HG03139 (cell line): ENCODE data around the gene HBEGF.

Experiments used
- ATAC-seq: cut with Tn5 transposase; IDR thresholded peaks from one replicate; pipeline ENCODE4 v1.9.1; 2021; ENCODE audit not compliant: unreplicated experiment

Gene HBEGF

DNA sequence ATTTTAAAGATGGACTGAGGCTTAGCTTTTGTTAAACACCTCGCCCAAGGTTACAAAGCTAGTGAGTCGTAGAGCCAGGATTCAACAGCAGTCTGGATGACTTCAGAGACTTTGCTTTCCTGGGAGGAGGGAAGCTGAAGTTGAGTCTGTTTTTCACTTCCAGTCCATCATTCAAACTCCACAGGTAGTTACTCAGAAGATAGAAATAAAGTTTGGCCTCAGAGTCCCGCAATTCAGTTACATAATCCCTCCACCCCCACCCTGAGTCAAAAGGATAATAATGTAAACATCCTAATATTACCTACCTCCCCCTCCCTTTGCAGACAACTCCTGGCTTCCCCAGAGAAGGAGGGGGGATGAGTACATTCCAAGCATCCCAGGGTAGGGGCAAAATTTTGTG, 8.1 kb downstream of the HBEGF start:
- ATAC-seq = no peak

- ATAC-seq = no peak
These were observed 8.5 kb downstream of the HBEGF start for GRCh38 chr5:140337880-140338279.

DNA sequence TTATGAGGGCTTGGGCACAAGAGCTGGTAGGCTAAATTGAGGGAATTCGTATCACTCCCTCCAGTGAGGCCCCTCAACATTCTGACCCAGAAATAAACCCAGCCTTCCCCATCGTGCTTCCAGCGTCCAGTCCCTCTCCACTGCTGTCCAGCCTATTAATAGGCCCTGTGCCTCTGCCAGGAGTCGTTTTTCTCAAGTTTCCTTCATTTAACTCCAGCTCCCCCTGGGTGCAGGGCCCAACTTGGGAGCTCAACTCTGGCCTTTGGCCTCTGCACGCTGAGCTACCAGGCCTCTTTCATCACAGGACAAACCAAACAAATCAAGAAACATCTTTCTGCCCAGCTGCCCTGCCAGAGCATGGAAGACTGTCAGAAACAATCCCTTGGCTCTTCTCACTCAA, 10.0 kb downstream of the HBEGF start:
- ATAC-seq = no peak

- ATAC-seq = no peak
These were observed 14.8 kb downstream of the HBEGF start for GRCh38 chr5:140331638-140332037.

- ATAC-seq = no peak
These were observed 16.5 kb downstream of the HBEGF start for GRCh38 chr5:140329739-140330481.

- no peak for ATAC-seq
These were observed 18.2 kb downstream of the HBEGF start for GRCh38 chr5:140328036-140328764.

DNA sequence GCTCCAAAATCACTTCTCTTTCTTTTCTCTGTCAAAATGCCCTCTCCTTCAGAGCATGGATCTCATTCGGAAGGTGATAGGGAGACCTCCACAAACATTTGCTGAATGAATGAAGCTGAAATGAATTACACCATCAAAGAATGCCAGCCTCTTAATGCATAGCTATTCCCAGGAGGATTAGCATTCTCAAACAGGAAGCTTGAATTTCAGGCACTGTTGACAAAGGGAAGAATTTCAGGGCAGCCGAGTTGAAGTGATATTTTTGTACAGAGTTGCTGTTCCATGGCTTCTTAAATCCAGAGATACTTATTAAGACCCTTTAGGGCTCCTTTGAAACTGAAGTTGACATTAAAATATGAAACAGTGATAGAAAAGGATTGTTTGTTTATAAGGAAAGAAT, 18.8 kb downstream of the HBEGF start:
- ATAC-seq = no peak

DNA sequence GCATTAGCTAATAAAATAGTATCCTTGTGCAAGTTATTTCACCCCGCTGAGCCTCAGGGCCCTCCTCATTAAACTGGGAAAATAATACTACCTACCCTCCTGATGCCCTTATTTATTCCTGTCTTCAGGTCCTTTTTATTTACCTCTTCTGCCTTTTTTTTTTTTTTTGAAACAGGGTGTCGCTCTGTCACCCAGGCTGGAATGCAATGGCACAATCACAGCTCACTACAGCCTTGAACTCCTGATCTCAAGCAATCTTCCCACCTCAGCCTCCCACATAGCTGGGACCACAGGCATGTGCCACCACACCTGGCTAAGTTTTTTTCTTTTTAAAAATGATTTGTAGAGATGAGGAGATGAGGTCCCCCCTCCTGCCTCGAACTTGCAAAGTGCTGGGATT, 20.9 kb downstream of the HBEGF start:
- ATAC-seq = no peak

DNA sequence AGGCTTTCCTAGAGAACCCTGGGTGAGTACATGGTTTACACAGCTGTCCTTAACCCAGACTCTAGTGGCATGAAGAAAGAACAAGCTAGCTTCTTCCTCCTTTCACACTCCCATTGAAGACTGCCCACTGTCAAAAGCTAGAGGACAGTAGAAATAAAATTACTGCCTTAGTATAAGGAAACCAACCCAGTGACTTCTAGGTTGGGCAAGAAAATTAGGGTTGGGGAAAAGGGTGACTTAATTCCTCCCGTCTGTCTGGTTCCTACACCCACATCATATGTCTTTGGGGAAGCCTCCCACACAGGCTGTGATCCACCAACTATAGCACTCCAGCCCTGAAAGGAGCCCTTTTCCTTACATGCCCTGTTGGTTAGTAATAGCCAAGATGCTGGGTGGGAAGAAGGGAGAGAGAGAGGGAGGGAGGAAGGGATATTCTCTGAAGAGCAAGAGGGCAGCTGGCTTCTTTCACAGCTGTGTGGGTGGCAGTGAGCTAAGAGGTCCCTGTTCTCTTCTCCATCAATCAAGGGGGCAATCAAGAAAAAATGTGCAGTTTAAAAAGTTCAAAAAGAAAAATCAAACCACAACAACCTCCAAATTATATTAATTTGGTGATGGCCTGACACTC, 21.7 kb downstream of the HBEGF start:
- no peak for ATAC-seq

- no peak for ATAC-seq
These were observed 22.3 kb downstream of the HBEGF start for GRCh38 chr5:140324041-140324600.

DNA sequence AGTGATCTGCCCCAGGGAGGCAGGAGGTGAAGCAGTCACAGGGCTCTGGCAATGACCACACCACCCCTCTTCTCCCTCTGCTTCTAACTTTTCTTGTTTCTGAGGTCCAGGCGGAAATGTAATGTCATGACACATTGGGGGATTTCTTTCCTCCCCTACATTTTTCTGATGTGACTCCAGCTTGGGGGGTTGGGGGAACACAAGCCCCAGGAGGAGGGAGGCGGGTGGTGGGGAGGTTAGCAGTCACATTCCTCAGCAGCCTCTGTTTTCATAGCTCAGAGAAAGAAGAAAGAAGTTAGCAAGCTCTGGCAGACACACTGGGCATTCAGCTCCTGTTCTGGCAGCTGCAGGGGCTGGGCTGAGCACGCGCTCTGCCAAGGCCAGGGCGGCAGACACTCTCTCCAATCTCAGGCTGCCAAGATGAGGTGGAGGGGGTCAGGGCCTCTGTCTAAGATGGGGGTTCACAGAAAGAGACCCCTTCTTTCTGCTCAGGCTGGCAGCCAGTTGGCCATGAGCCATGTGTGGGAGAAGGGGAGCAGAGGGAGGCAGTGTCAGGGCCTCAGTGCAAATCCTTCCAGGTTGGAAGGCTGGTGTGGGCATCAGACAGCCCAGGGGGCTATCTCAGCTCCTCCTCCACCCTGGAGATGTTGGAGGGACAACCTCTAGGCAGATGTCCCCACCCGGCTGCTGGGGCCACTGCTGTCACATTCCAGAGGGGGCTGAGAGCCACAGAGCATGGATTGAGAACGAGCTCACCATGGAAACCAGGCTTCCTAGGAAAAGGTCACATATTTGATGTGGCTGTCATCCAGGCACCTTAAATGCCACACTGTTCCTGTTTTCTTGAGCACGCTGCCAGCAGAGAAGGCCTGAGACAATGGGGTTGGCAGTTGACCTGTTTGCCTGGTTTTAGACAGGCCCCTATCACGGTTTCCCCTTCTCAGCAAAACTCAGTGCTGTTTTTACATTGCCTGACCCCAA, 23.4 kb downstream of the HBEGF start:
- no peak for ATAC-seq

GRCh38 chr5:140321796-140322195, 24.6 kb downstream of the HBEGF start:
- no peak for ATAC-seq

DNA sequence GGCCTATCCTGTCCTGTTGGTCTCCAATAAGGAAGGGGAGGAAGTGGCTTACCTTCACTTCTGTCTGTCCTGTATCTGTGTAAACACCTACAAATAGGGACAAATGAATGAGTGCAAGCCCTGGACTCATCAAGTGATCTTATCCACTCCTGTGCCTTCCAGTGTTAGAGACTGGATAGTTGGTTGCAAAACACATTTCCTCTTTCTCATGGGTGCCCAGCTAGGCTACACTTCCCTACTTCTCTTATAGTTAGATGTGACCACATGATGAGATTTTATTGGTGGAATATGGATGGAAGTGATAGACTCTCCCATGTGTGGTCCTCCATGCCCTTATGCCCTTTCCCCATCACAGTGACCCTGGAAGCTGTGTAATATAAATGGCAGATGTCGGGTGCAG, 26.6 kb downstream of the HBEGF start:
- ATAC-seq = no peak

DNA sequence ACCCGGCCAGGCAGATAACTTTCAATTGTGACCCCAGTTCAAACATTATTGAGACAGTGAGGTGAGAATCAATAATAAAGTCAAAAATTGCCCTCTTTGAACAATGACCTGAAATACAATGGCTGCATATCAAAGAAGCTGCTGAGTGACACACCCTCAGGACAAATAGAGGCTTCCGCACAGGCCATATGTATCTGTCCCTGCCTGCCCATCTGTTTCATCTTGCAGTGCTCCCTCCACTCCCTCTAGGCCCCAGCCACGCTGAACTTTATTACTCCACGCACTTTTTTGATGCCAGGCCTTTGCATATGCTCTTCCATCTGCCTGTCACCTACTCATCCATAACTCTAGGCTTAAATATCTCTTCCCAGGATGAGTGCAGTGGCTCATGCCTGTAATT, 27.6 kb downstream of the HBEGF start:
- ATAC-seq = no peak

DNA sequence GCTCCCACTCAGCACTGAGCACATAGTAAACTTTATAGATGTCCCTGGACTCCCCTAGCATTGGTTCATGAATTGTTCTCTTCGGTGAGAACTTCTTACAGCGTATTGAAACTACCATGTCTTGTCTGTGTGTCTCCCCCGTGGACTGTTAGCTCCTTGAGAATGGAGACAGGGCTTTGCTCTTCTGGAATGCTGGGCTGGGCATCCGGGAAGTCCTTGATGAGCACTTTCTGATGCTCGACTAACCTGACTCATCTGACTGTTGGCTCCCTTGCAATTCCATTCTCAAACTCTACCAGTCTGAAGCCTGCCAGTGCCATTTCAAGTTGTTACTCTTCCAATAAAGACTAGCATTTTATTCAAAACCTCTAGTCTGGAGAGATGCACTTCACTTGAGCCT, 28.5 kb downstream of the HBEGF start:
- no peak for ATAC-seq

GRCh38 chr5:140312791-140313189, 33.6 kb downstream of the HBEGF start:
- no peak for ATAC-seq

DNA sequence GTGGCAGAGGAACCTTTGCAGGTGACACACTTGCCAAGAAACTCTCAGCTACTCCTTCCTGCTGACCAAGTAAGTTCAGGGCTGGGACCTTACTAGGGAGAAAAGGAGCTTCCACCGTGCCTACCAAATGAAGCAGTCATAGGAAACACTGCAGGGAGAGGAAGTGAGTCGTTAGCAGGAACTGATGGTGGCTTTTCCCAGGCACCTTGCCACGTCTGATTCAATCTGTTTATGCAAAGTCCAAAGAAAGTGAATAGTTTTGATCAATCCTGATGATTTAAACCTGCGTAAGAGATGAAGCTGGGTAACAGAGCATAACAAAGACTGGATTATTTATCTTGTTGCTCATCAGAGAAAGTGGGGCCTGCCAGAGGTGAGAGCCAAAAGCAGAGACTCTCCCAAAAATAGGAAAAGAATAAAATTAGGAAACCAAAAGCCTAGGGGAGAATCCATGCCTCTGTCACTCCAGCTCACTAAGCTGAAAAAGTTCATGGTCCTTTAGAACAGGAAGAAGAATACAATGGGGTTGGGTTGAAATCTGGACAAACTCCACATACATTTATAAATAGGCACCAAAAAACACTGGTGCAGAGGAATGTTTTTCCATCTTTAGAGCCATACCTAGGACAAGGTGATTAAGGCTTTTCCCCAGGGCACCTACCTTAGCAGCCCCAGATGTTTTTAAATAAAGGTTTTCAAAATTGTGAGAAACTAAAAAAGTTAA, 34.2 kb downstream of the HBEGF start:
- no peak for ATAC-seq

DNA sequence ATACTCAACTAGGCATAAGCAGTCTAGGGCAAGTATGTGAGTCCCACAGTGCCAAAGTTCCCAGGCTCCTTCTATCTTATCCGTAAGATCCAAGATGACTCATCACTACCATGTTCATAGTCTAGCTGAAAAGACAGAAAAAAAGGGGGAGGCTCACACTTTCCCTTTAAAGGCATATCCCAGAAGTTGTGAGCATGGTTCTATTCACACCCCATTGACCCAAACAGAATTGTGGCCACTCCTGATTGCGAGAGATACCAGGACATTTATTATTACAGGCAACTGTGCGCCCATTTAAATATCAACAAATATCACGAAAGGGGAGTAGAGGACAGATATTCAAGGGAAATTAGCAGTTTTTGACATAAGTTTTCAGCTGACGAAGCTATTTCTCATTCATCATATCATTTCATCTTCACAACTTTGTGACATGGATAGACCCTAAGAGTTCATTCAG, 35.4 kb downstream of the HBEGF start:
- no peak for ATAC-seq

- no peak for ATAC-seq
These were observed 36.0 kb downstream of the HBEGF start for GRCh38 chr5:140310434-140310833.

- ATAC-seq = no peak
These were observed 36.6 kb downstream of the HBEGF start for GRCh38 chr5:140309706-140310249.
